GM10266 (cell line): Measurements from ENCODE around the gene EIF4A3.

Experiments
- DNase-seq: peaks from one replicate; pipeline ENCODE4 v3.0.0; 2012; ENCODE audit errors: extremely low spot score
- TF ChIP-seq, protein P1 (sequence below): IDR thresholded peaks from 2 replicates; pipeline ENCODE4 v1.5.1; 2012; ENCODE audit warnings: mild to moderate bottlenecking, low read depth; ENCODE audit not compliant: control insufficient read depth, insufficient read depth; ENCODE audit errors: missing control alignments

Gene EIF4A3

DNA sequence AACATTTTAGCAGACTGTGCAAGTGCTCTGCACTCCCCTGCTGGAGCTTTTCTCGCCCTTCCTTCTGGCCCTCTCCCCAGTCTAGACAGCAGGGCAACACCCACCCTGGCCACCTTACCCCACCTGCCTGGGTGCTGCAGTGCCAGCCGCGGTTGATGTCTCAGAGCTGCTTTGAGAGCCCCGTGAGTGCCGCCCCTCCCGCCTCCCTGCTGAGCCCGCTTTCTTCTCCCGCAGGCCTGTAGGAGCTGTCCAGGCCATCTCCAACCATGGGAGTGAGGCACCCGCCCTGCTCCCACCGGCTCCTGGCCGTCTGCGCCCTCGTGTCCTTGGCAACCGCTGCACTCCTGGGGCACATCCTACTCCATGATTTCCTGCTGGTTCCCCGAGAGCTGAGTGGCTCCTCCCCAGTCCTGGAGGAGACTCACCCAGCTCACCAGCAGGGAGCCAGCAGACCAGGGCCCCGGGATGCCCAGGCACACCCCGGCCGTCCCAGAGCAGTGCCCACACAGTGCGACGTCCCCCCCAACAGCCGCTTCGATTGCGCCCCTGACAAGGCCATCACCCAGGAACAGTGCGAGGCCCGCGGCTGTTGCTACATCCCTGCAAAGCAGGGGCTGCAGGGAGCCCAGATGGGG is 42.5 kb downstream of the EIF4A3 start:
- TF ChIP-seq, protein P1, sequence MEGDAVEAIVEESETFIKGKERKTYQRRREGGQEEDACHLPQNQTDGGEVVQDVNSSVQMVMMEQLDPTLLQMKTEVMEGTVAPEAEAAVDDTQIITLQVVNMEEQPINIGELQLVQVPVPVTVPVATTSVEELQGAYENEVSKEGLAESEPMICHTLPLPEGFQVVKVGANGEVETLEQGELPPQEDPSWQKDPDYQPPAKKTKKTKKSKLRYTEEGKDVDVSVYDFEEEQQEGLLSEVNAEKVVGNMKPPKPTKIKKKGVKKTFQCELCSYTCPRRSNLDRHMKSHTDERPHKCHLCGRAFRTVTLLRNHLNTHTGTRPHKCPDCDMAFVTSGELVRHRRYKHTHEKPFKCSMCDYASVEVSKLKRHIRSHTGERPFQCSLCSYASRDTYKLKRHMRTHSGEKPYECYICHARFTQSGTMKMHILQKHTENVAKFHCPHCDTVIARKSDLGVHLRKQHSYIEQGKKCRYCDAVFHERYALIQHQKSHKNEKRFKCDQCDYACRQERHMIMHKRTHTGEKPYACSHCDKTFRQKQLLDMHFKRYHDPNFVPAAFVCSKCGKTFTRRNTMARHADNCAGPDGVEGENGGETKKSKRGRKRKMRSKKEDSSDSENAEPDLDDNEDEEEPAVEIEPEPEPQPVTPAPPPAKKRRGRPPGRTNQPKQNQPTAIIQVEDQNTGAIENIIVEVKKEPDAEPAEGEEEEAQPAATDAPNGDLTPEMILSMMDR = no peak
- no peak for DNase-seq

GRCh38 chr17:80103449-80104085 is 43.4 kb downstream of the EIF4A3 start:
- TF ChIP-seq, protein P1 = no peak
- no peak for DNase-seq

DNA sequence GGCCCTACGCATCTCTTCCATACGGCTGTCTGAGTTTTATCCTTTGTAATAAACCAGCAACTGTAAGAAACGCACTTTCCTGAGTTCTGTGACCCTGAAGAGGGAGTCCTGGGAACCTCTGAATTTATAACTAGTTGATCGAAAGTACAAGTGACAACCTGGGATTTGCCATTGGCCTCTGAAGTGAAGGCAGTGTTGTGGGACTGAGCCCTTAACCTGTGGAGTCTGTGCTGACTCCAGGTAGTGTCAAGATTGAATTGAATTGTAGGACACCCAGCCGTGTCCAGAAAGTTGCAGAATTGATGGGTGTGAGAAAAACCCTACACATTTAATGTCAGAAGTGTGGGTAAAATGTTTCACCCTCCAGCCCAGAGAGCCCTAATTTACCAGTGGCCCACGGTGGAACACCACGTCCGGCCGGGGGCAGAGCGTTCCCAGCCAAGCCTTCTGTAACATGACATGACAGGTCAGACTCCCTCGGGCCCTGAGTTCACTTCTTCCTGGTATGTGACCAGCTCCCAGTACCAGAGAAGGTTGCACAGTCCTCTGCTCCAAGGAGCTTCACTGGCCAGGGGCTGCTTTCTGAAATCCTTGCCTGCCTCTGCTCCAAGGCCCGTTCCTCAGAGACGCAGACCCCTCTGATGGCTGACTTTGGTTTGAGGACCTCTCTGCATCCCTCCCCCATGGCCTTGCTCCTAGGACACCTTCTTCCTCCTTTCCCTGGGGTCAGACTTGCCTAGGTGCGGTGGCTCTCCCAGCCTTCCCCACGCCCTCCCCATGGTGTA is 44.1 kb downstream of the EIF4A3 start:
- TF ChIP-seq, protein P1 = no peak
- DNase-seq = no peak

GRCh38 chr17:80101946-80102663 is 44.8 kb downstream of the EIF4A3 start:
- TF ChIP-seq, protein P1 = no peak
- DNase-seq = peak; percentile 65

DNA sequence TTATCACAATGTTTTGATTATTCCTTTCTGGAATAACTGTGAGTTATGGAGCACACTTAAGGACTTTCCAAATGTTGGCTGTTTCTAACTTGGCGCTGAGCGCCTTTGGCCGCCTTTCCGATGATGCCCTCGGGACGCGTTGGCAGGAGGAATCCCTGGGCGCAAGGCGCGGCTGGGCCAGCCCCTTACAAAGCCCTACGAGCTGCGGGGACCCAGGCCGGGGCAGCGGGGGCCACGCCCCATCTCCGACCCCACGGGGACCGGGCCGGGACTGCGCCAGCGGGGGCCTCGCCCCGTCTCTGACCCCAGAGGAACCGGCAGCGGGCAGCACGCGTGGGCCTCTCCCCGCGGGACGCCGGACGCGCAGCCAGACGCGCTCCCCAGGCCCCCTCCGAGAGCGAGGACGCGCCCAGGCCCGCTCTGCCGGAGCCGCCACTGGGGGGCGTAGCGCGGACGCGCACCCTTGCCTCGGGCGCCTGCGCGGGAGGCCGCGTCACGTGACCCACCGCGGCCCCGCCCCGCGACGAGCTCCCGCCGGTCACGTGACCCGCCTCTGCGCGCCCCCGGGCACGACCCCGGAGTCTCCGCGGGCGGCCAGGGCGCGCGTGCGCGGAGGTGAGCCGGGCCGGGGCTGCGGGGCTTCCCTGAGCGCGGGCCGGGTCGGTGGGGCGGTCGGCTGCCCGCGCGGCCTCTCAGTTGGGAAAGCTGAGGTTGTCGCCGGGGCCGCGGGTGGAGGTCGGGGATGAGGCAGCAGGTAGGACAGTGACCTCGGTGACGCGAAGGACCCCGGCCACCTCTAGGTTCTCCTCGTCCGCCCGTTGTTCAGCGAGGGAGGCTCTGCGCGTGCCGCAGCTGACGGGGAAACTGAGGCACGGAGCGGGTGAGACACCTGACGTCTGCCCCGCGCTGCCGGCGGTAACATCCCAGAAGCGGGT is 45.6 kb downstream of the EIF4A3 start, which contains the start of gene GAA:
GAA (plus strand) TSS at position 571 of the 935 bp plus-strand sequence. CDS start 3,006 bp downstream, outside the sequence.
- TF ChIP-seq, protein P1 = peak; percentile 99
- DNase-seq = peak; percentile 100

- DNase-seq = no peak
- TF ChIP-seq, protein P1 = no peak
Observed at GRCh38 chr17:80100035-80100323, 46.9 kb downstream of the EIF4A3 start.
